Stomach (tissue), 9 donors: Measurements from ENCODE around the gene TMEM221. TPM values are rescaled to one million over a fixed set of nuclear protein-coding genes. Genes with fewer than 3 reads are reported as not detected.

Experiments
- DNase-seq, 2 donors: peaks; one replicate each; pipeline versions ENCODE4 v3.0.0 to v3.0.0-alpha.2; 2013 to 2019
- H3K27ac ChIP-seq, 5 donors: fragments of 200-600 bp in 4 of 5; sonication (generic) in 4 of 5; one replicate each; pipeline ENCODE4 v1.5.1; 2013 to 2019; ENCODE audit warnings: mild to moderate bottlenecking in 1 of 5, moderate library complexity in 1 of 5
- H3K27me3 ChIP-seq, 3 donors: fragments of 200-600 bp; sonication (generic); one replicate each; pipeline ENCODE4 v1.5.1; 2017 to 2019; ENCODE audit warnings: mixed run types in 1 of 3
- H3K36me3 ChIP-seq, 4 donors: fragments of 200-600 bp; sonication (generic); 1 replicate in 3 of 4; 2 replicates in 1 of 4; pipeline ENCODE4 v1.5.1; 2016 to 2019
- H3K4me1 ChIP-seq, 4 donors: fragments of 200-600 bp; sonication (generic); one replicate each; pipeline ENCODE4 v1.5.1; 2016 to 2019
- H3K4me3 ChIP-seq, 4 donors: fragments of 200-600 bp; sonication (generic) in 3 of 4; one replicate each; pipeline ENCODE4 v1.5.1; 2016 to 2019; ENCODE audit warnings: mild to moderate bottlenecking in 1 of 4
- H3K9me3 ChIP-seq, 4 donors: fragments of 200-600 bp; sonication (generic); one replicate each; pipeline ENCODE4 v1.5.1; 2016 to 2019
- CTCF ChIP-seq, 7 experiments: fragments of 450-650 bp in 4 of 7; fragments of 200-600 bp in 3 of 7; sonication (generic) in 3 of 7; IDR thresholded peaks; one replicate each; pipeline ENCODE4 v1.5.1; 2016 to 2019; ENCODE audit warnings: antibody characterized with exemption in 7 of 7, control low read depth in 2 of 7, mild to moderate bottlenecking in 1 of 7
- EP300 ChIP-seq: sonication (generic); formaldehyde crosslinking; IDR thresholded peaks from one replicate; pipeline ENCODE4 v1.6.1; 2017; ENCODE audit warnings: antibody characterized with exemption
- POLR2A ChIP-seq, 4 donors: fragments of 450-650 bp; IDR thresholded peaks; one replicate each; pipeline ENCODE4 v1.6.1; 2016; ENCODE audit warnings: antibody characterized with exemption in 4 of 4, control low read depth in 2 of 4, mild to moderate bottlenecking in 1 of 4, moderate library complexity in 1 of 4
- POLR2AphosphoS5 ChIP-seq, 3 donors: sonication (generic); formaldehyde crosslinking; IDR thresholded peaks; one replicate each; pipeline ENCODE4 v1.6.1; 2016; ENCODE audit warnings: antibody characterized with exemption in 3 of 3
- WGBS, 5 donors: extraction: QIAGEN DNeasy Blood & Tissue Kit in 3 of 5; methylation state at CpG; one replicate each; pipeline versions ENCODE4 v1.1.5 to v1.1.7; 2013 to 2018; 5-methylcytosine and 5-hydroxymethylcytosine counted together
- intact Hi-C: fragments of 100-400 bp; cut with DNase I; formaldehyde crosslinking; loops from one replicate; pipeline ENCODE4 v1.15.1; 2023; ENCODE audit warnings: low total_unique reads
- polyA plus RNA-seq, 3 donors: library from polyadenylated mRNA; stranded (reverse); fragments of 200-250 nt; gene quantifications; one replicate each; pipeline ENCODE4 v1.2.3, GENCODE V29; 2013
- total RNA-seq, 5 donors: library from RNA; depleted of rRNA; stranded (reverse); fragments of >200 nt; gene quantifications; one replicate each; pipeline versions ENCODE4 v1.1.0 to v1.2.3, GENCODE V29; 2014 to 2016
- donor health status: healthy with polysubstance abuse.
- donor health status: Bipolar disorder and iron deficiency.
- donor health status: healthy.

The TMEM221 gene
- total and polyA plus RNA-seq, 8 donors, result 0.20 TPM; not detected in 7

GRCh38 chr19:17455308-17456123 is 7.0 kb upstream of the TMEM221 start:
- 14 to 17% (median 15%) methylated on average over 29 to 58 of the region's 58 CpGs for WGBS, 5 donors
- Histone ChIP-seq H3K36me3 (no peaks in the 10 kb centered on the region), H3K9me3 (no peaks in the 10 kb centered on the region), H3K27me3 (peaks cover 9 to 77% (median 36%) of the 10 kb centered on the region in 3 donors), H3K4me1 (peaks cover 5 to 20% (median 15%) of the 10 kb centered on the region in 4 donors), H3K4me3 (peak overlapping the region in 1 of 4 donors; percentile 11), H3K27ac (no peak overlapping the region)
- peak; percentile 28 to 44 for DNase-seq
- TF ChIP-seq POLR2A (IDR thresholded peaks at IDR 0.05) (no peak), POLR2AphosphoS5 (IDR thresholded peaks at IDR 0.05) (no peak), EP300 (no peak)
- intact Hi-C loops, result no loop called here

GRCh38 chr19:17454576-17455071 is 6.2 kb upstream of the TMEM221 start:
- H3K27me3 ChIP-seq, result peaks cover 9 to 76% (median 35%) of the 10 kb centered on the region in 3 donors
- intact Hi-C loops, result no loop called here
- WGBS, 5 donors, result 7 to 16% (median 10%) methylated on average over 10 to 13 of the region's 13 CpGs
- no peak overlapping the region for H3K4me3 ChIP-seq
- TF ChIP-seq POLR2AphosphoS5 (IDR thresholded peaks at IDR 0.05), result no peak
- TF ChIP-seq CTCF (IDR thresholded peaks at IDR 0.05), result no peak
- no peaks in the 10 kb centered on the region for H3K36me3 ChIP-seq
- H3K4me1 ChIP-seq, result peaks cover 5 to 20% (median 15%) of the 10 kb centered on the region in 4 donors
- no peak for DNase-seq
- no peak overlapping the region for H3K27ac ChIP-seq
- no peaks in the 10 kb centered on the region for H3K9me3 ChIP-seq

GRCh38 chr19:17451820-17452219 is 3.4 kb upstream of the TMEM221 start:
- Histone ChIP-seq H3K9me3 (no peaks in the 10 kb centered on the region), H3K4me3 (no peak overlapping the region), H3K27me3 (peaks cover 9 to 76% (median 32%) of the 10 kb centered on the region in 3 donors), H3K27ac (no peak overlapping the region), H3K36me3 (no peaks in the 10 kb centered on the region), H3K4me1 (peaks cover 18 to 36% (median 27%) of the 10 kb centered on the region in 4 donors)
- intact Hi-C loops, result no loop called here
- TF ChIP-seq EP300 (no peak), POLR2A (IDR thresholded peaks at IDR 0.05) (no peak), POLR2AphosphoS5 (IDR thresholded peaks at IDR 0.05) (no peak), CTCF (IDR thresholded peaks at IDR 0.05) (no peak)
- 81 to 95% (median 85%) methylated on average over 4 of the region's 4 CpGs for WGBS, 5 donors
- no peak for DNase-seq

GRCh38 chr19:17450264-17451075 is 2.0 kb upstream of the TMEM221 start:
- Histone ChIP-seq H3K4me3 (no peak overlapping the region), H3K27me3 (peaks cover 9 to 63% (median 19%) of the 10 kb centered on the region in 3 donors), H3K27ac (no peak overlapping the region), H3K9me3 (no peaks in the 10 kb centered on the region), H3K4me1 (peaks cover 14 to 29% (median 22%) of the 10 kb centered on the region in 4 donors), H3K36me3 (no peaks in the 10 kb centered on the region)
- DNase-seq, result no peak
- intact Hi-C loops, result no loop called here
- no peak for TF ChIP-seq CTCF (IDR thresholded peaks at IDR 0.05)
- 56 to 65% (median 60%) methylated on average over 7 to 8 of the region's 8 CpGs for WGBS, 5 donors
